Measurements from ENCODE around the gene SLC9A9. TPM values are rescaled to one million over a fixed set of nuclear protein-coding genes. Genes with fewer than 3 reads are reported as not detected.

SLC9A9 gene
- total and polyA plus RNA-seq, 2 of the 8 experiments (the other 6 are each of a cell fraction or from before 2014, with no cell fraction given) = 0.48 to 1.1 TPM

- Histone ChIP-seq H4K20me1 (replicated peaks in 1 of 2; ENCODE audit: control insufficient read depth in 1 of 2, insufficient read depth in 2 of 2, low read length in 2 of 2) (no peaks in the 10 kb centered on the region), H3K36me3 (ENCODE audit: control insufficient read depth in 2 of 4, insufficient read depth in 4 of 4, low read length in 3 of 4) (no peaks in the 10 kb centered on the region), H3K27me3 (replicated peaks in 1 of 4; ENCODE audit: control insufficient read depth in 3 of 4, extremely low read depth in 1 of 4, insufficient read depth in 3 of 4, low read length in 3 of 4) (no peaks in the 10 kb centered on the region), H3K56ac (replicated peaks; ENCODE audit: insufficient read length, low read depth, low read length) (no peak overlapping the region), H3K4me2 (ENCODE audit: insufficient read depth in 1 of 2, low read depth in 2 of 2, low read length in 2 of 2) (no peak overlapping the region), H3K23ac (ENCODE audit: insufficient read length) (no peak overlapping the region), H3K9ac (replicated peaks in 1 of 4; ENCODE audit: extremely low read depth in 1 of 4, low read depth in 3 of 4, low read length in 3 of 4) (no peak overlapping the region), H4K5ac (ENCODE audit: insufficient read length, low read depth, low read length) (no peak overlapping the region), H3K27ac (ENCODE audit: low read depth, low read length) (no peak overlapping the region), H3K79me1 (ENCODE audit: low read depth, low read length) (no peaks in the 10 kb centered on the region), H2BK12ac (ENCODE audit: low read depth, low read length) (no peak overlapping the region), H3K4me3 (ENCODE audit: extremely low read depth in 1 of 4, insufficient read depth in 2 of 4, low read depth in 3 of 4, low read length in 4 of 4) (no peak overlapping the region), H2BK5ac (ENCODE audit: low read depth, low read length) (no peak overlapping the region), H2BK120ac (replicated peaks; ENCODE audit: low read depth, low read length) (no peak overlapping the region), H4K91ac (replicated peaks; ENCODE audit: insufficient read length, low read length) (no peak overlapping the region), H3K14ac (ENCODE audit: insufficient read length) (no peak overlapping the region), H2BK20ac (ENCODE audit: low read length) (no peak overlapping the region), H3K4ac (replicated peaks; ENCODE audit: insufficient read length, low read depth, low read length) (no peak overlapping the region), H3K23me2 (ENCODE audit: low read depth, low read length) (no peaks in the 10 kb centered on the region), H3K9me3 (ENCODE audit: insufficient read depth in 2 of 2, low read depth in 1 of 2, low read length in 1 of 2) (no peaks in the 10 kb centered on the region), H2AK5ac (ENCODE audit: low read depth, low read length) (no peak overlapping the region), H2AFZ (ENCODE audit: low read length) (no peak overlapping the region), H3K79me2 (ENCODE audit: control insufficient read depth in 1 of 2, insufficient read depth in 2 of 2, low read length in 2 of 2) (no peaks in the 10 kb centered on the region), H4K8ac (ENCODE audit: extremely low read depth, insufficient read depth, low read length) (no peak overlapping the region), H2BK15ac (ENCODE audit: low read length) (no peak overlapping the region), H3K4me1 (replicated peaks in 1 of 4; ENCODE audit: control insufficient read depth in 3 of 4, insufficient read depth in 4 of 4, low read length in 3 of 4) (peaks cover 0 to 5% (median 2%) of the 10 kb centered on the region in 4 experiments; a peak in 3 of 7 replicates), H3K18ac (ENCODE audit: extremely low read depth, low read length) (no peak overlapping the region)
- WGBS, 2 experiments (ENCODE audit: extremely low coverage in 1 of 2, insufficient coverage in 1 of 2, insufficient read length in 1 of 2, insufficient replicate concordance in 2 of 2, low coverage in 1 of 2, low lambda C conversion rate in 2 of 2, missing lambda C conversion rate in 1 of 2) = 33% methylated on average over 2 of the region's 2 CpGs; no CpG with 5 or more reads in 1 of the 2 experiments
- CTCF ChIA-PET (ENCODE audit: partially characterized antibody) = no interaction called here
- TF ChIP-seq YY1 (IDR thresholded peaks at IDR 0.05; ENCODE audit: low read depth, low read length) = no peak
- TF ChIP-seq CREB1 (IDR thresholded peaks at IDR 0.05) = no peak
- no peak for TF ChIP-seq NRF1 (IDR thresholded peaks at IDR 0.05; ENCODE audit: low read depth, low read length)
- no peak for TF ChIP-seq SIX5 (IDR thresholded peaks at IDR 0.05; ENCODE audit: low read depth, low read length)
- TF ChIP-seq JUN (IDR thresholded peaks at IDR 0.05; ENCODE audit: low read depth, low read length) = no peak
- no peak for TF ChIP-seq TBP (IDR thresholded peaks at IDR 0.05; ENCODE audit: low read depth, low read length)
- TF ChIP-seq, protein P1, sequence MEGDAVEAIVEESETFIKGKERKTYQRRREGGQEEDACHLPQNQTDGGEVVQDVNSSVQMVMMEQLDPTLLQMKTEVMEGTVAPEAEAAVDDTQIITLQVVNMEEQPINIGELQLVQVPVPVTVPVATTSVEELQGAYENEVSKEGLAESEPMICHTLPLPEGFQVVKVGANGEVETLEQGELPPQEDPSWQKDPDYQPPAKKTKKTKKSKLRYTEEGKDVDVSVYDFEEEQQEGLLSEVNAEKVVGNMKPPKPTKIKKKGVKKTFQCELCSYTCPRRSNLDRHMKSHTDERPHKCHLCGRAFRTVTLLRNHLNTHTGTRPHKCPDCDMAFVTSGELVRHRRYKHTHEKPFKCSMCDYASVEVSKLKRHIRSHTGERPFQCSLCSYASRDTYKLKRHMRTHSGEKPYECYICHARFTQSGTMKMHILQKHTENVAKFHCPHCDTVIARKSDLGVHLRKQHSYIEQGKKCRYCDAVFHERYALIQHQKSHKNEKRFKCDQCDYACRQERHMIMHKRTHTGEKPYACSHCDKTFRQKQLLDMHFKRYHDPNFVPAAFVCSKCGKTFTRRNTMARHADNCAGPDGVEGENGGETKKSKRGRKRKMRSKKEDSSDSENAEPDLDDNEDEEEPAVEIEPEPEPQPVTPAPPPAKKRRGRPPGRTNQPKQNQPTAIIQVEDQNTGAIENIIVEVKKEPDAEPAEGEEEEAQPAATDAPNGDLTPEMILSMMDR (IDR thresholded peaks at IDR 0.05; ENCODE audit: control extremely low read depth in 1 of 3, insufficient read depth in 1 of 3, low read depth in 1 of 3, low read length in 3 of 3) = no peak
- TF ChIP-seq CEBPB (IDR thresholded peaks at IDR 0.05; ENCODE audit: low read depth, low read length) = no peak
- TF ChIP-seq SAP30 (IDR thresholded peaks at IDR 0.05; ENCODE audit: insufficient read depth, insufficient replicate concordance, low read length) = no peak
- no peak for TF ChIP-seq RFX5 (IDR thresholded peaks at IDR 0.05; ENCODE audit: borderline replicate concordance, low read depth, low read length)
- no peak for TF ChIP-seq RNF2 (IDR thresholded peaks at IDR 0.05; ENCODE audit: borderline replicate concordance, low read depth, low read length, missing control alignments, poor library complexity, severe bottlenecking)
- DNase-seq (ENCODE audit: low read depth in 1 of 2, low spot score in 2 of 2) (no peak), FAIRE-seq (no peak)
- POLR2A ChIA-PET (ENCODE audit: partially characterized antibody) = no interaction called here
Measured at GRCh38 chr3:143471705-143472104, 376.6 kb downstream of the SLC9A9 start.
